ENCODE data around the gene GUCY2D.

GRCh38 chr17:7992516-7992915 is 9.9 kb upstream of the GUCY2D start:
- TF ChIP-seq CTCF (IDR thresholded peaks at IDR 0.05; ENCODE audit: low read length) (no peak), EZH2 (optimal IDR thresholded peaks at IDR 0.05; ENCODE audit: low read depth, low read length) (no peak), EZH2phosphoT487 (IDR thresholded peaks at IDR 0.05; ENCODE audit: low read length) (no peak)
